K562 (cell line): ENCODE measurements around the gene HIVEP1.

Experiments used
- CTCF ChIP-seq, 3 experiments: IDR thresholded peaks in 2 of 3; conservative IDR thresholded peaks in 1 of 3; 2 replicates each; pipeline ENCODE4 v1.5.1; 2011 to 2012; ENCODE audit warnings: low read length in 3 of 3, mild to moderate bottlenecking in 3 of 3, control low read depth in 2 of 3, improper control_type of control experiment in 1 of 3, inconsistent platforms in 1 of 3, low read depth in 1 of 3, mixed read lengths in 1 of 3, moderate library complexity in 1 of 3; ENCODE audit not compliant: insufficient read depth in 2 of 3
- DPF2 ChIP-seq: fragments of 450-650 bp; IDR thresholded peaks from 2 replicates; pipeline ENCODE4 v1.6.1; 2016
- FOS ChIP-seq: IDR thresholded peaks from 3 replicates; pipeline ENCODE4 v1.6.1; 2011; ENCODE audit not compliant: insufficient read length; ENCODE audit errors: extremely low read depth
- HSF4 ChIP-seq: fragments of 250-450 bp; sonication (Bioruptor Pico); IDR thresholded peaks from 2 replicates; pipeline ENCODE4 v2.1.2; 2022; ENCODE audit warnings: mild to moderate bottlenecking, moderate library complexity, borderline replicate concordance
- JUN ChIP-seq, 2 experiments: sonication (generic) in 1 of 2; formaldehyde crosslinking in 1 of 2; IDR thresholded peaks; 2 replicates each; pipeline versions ENCODE4 v1.6.1 to v1.8.0; 2012 to 2022; ENCODE audit warnings: borderline replicate concordance in 2 of 2, mild to moderate bottlenecking in 2 of 2, improper control_type of control experiment in 1 of 2, low read depth in 1 of 2, low read length in 1 of 2, missing genetic modification reagents in 1 of 2
- REST ChIP-seq, 2 experiments: fragments of 450-650 bp; formaldehyde crosslinking in 1 of 2; IDR thresholded peaks; 2 replicates each; pipeline versions ENCODE4 v1.4.0 to v1.6.1; 2014 to 2020; ENCODE audit warnings: mild to moderate bottlenecking in 2 of 2, borderline replicate concordance in 1 of 2, low read depth in 1 of 2
- SMAD1 ChIP-seq: fragments of 150-350 bp; IDR thresholded peaks from 2 replicates; pipeline ENCODE4 v1.6.1; 2014; ENCODE audit warnings: low read length, low read depth; ENCODE audit not compliant: partially characterized antibody
- TAF1 ChIP-seq: IDR thresholded peaks from 2 replicates; pipeline ENCODE4 v1.6.1; 2011; ENCODE audit warnings: mild to moderate bottlenecking, low read length, moderate library complexity; ENCODE audit not compliant: insufficient read depth, control insufficient read depth, severe bottlenecking; ENCODE audit errors: extremely low read depth
- TCF7L2 ChIP-seq: fragments of 150-350 bp; IDR thresholded peaks from 2 replicates; pipeline ENCODE4 v1.6.1; 2016; ENCODE audit warnings: low read depth, mild to moderate bottlenecking, low read length, moderate library complexity
- ZBTB40 ChIP-seq, 2 experiments: fragments of 450-650 bp in 1 of 2; sonication (generic) in 1 of 2; formaldehyde crosslinking in 1 of 2; IDR thresholded peaks; 2 replicates each; pipeline versions ENCODE4 v1.7.1 to v1.9.0; 2016 to 2022; ENCODE audit warnings: inconsistent platforms in 1 of 2, mild to moderate bottlenecking in 1 of 2, missing genetic modification reagents in 1 of 2
- ZNF133 ChIP-seq: fragments of 250-450 bp; sonication (Bioruptor Pico); IDR thresholded peaks from 2 replicates; pipeline ENCODE4 v1.4.0; 2020; ENCODE audit warnings: mild to moderate bottlenecking

- TF ChIP-seq REST (IDR thresholded peaks at IDR 0.05; ENCODE audit: borderline replicate concordance) (no peak), REST (CRISPR knock-in tag; IDR thresholded peaks at IDR 0.05; ENCODE audit: low read depth) (no peak), HSF4 (CRISPR knock-in tag) (no peak), ZNF133 (CRISPR knock-in tag) (no peak), TCF7L2 (no peak), DPF2 (no peak), ZBTB40 (IDR thresholded peaks at IDR 0.05) (no peak), ZBTB40 (CRISPR knock-in tag; IDR thresholded peaks at IDR 0.05) (no peak), SMAD1 (no peak), JUN (IDR thresholded peaks at IDR 0.05; ENCODE audit: borderline replicate concordance, low read depth, low read length) (no peak), JUN (CRISPR knock-in tag; IDR thresholded peaks at IDR 0.05; ENCODE audit: borderline replicate concordance) (no peak), CTCF (IDR thresholded peaks at IDR 0.05 in 2 of 3, conservative IDR thresholded peaks at IDR 0.05 in 1 of 3; ENCODE audit: insufficient read depth in 2 of 3, low read depth in 1 of 3, low read length in 3 of 3) (no peak), FOS (no peak), TAF1 (no peak)
Measured at GRCh38 chr6:12114055-12114503, 102.0 kb downstream of the HIVEP1 start.
